ENCODE results near the gene VIT. TPM values are rescaled to one million over a fixed set of nuclear protein-coding genes. Genes with fewer than 3 reads are reported as not detected.

The VIT gene, protein sequence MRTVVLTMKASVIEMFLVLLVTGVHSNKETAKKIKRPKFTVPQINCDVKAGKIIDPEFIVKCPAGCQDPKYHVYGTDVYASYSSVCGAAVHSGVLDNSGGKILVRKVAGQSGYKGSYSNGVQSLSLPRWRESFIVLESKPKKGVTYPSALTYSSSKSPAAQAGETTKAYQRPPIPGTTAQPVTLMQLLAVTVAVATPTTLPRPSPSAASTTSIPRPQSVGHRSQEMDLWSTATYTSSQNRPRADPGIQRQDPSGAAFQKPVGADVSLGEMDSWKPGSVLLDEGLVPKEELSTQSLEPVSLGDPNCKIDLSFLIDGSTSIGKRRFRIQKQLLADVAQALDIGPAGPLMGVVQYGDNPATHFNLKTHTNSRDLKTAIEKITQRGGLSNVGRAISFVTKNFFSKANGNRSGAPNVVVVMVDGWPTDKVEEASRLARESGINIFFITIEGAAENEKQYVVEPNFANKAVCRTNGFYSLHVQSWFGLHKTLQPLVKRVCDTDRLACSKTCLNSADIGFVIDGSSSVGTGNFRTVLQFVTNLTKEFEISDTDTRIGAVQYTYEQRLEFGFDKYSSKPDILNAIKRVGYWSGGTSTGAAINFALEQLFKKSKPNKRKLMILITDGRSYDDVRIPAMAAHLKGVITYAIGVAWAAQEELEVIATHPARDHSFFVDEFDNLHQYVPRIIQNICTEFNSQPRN
- total RNA-seq: 0.32 TPM
- long read RNA-seq: 0 reads

DNA sequence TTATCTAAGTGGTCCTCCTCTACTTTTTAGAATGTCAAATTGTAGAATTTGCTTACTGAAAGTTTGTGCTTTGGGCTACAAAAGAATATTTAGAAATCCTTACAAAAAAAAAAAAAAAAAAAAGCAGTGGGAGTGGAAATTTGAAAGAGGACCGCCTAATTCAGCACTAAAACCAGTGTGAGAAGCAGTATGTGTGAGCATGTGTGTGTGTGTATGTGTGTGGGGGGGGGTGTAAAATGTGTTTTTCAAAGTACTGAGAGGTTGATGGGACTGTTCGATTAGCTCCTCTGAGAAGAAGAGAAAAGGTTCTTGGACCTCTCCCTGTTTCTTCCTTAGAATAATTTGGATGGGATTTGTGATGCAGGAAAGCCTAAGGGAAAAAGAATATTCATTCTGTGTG lies at the start of gene VIT:
TSS of gene VIT (plus strand) at position 175 of the 400 bp plus-strand sequence. CDS start 19,664 bp downstream, outside the sequence.
- ATAC-seq (no peak), DNase-seq (no peak)
- Histone ChIP-seq H3K4me1 (no peaks in the 10 kb centered on the region), H3K36me3 (no peaks in the 10 kb centered on the region), H3K9me3 (no peaks in the 10 kb centered on the region), H3K27me3 (no peaks in the 10 kb centered on the region), H3K4me3 (no peak within 1 kb of the TSS), H3K27ac (no peak within 1 kb of the TSS)
- intact Hi-C loops (cut with DNase I): no loop called here
- TF ChIP-seq, protein P1, sequence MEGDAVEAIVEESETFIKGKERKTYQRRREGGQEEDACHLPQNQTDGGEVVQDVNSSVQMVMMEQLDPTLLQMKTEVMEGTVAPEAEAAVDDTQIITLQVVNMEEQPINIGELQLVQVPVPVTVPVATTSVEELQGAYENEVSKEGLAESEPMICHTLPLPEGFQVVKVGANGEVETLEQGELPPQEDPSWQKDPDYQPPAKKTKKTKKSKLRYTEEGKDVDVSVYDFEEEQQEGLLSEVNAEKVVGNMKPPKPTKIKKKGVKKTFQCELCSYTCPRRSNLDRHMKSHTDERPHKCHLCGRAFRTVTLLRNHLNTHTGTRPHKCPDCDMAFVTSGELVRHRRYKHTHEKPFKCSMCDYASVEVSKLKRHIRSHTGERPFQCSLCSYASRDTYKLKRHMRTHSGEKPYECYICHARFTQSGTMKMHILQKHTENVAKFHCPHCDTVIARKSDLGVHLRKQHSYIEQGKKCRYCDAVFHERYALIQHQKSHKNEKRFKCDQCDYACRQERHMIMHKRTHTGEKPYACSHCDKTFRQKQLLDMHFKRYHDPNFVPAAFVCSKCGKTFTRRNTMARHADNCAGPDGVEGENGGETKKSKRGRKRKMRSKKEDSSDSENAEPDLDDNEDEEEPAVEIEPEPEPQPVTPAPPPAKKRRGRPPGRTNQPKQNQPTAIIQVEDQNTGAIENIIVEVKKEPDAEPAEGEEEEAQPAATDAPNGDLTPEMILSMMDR (IDR thresholded peaks at IDR 0.05): no peak

DNA sequence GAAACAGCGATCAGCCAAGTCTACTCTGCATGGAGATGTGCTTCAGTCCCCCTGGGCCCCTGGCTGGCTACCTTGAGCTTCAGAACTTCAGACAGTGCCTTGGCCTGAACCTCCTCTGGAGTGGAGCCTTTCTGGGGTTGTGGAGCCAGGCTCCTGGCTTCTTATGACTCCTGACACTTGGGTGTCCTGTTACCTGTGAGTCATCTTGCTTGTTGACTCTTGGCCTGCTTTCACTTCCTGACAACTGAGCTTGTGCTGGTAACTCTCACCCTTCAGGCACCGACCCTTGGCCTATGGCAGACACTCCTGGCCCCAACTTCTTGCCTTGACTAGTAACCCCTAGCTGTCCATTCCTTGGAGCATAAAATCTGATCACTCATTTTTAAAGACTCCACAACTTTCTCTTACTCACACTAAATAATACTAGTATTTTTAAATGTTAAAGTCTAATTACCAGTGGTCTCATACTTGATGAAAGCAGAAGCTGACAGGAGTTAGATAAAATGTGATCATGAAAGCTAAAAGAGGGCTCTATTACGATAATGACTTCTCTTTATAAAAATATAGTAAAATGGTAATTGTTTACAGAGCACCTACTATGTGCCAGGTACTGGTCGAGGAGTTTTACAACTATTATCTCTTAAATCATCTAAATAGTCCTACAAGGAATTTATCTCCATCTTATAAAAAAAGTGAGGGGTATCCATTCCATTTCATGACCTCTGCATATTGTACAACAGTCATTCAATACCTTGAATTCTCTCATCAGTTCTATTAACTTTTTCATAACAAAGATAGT lies 46.3 kb upstream of the VIT start:
- H3K27ac ChIP-seq: no peak overlapping the region
- intact Hi-C loops (cut with DNase I): loop anchor here (10.0 kb wide), 1 partner anchor 305 kb away; no protein-coding TSS in a partner anchor
- TF ChIP-seq, protein P1 (IDR thresholded peaks at IDR 0.05): no peak
- DNase-seq (no peak), ATAC-seq (peak; percentile 60)
- no peak overlapping the region for H3K4me3 ChIP-seq
- no peaks in the 10 kb centered on the region for H3K27me3 ChIP-seq
- no peaks in the 10 kb centered on the region for H3K9me3 ChIP-seq
- H3K4me1 ChIP-seq: no peaks in the 10 kb centered on the region
- no peaks in the 10 kb centered on the region for H3K36me3 ChIP-seq

DNA sequence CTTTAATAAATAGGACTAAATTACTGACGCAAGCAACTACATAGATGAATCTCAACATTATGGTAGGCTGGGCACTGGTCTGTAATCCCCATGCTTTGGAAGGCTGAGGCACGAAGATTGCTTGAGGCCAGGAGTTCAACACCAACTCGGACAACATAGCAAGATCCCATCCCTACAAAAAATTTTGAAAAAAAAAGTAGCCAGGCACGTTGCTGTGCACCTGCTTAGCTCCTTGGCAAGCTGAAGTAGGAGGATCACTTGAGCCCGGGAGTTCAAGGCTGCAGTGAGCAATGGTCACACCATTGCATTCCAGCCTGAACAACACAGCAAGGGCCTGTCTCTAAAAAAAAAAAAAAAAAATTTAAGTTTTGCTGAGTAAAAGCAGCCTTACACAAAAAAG lies 43.4 kb upstream of the VIT start:
- Histone ChIP-seq H3K27me3 (no peaks in the 10 kb centered on the region), H3K36me3 (no peaks in the 10 kb centered on the region), H3K27ac (no peak overlapping the region), H3K9me3 (no peaks in the 10 kb centered on the region), H3K4me1 (no peaks in the 10 kb centered on the region), H3K4me3 (no peak overlapping the region)
- TF ChIP-seq, protein P1 (IDR thresholded peaks at IDR 0.05): no peak
- ATAC-seq: no peak
- intact Hi-C loops (cut with DNase I): loop anchor here (10.0 kb wide), 1 partner anchor 308 kb away; no protein-coding TSS in a partner anchor
- DNase-seq: no peak

DNA sequence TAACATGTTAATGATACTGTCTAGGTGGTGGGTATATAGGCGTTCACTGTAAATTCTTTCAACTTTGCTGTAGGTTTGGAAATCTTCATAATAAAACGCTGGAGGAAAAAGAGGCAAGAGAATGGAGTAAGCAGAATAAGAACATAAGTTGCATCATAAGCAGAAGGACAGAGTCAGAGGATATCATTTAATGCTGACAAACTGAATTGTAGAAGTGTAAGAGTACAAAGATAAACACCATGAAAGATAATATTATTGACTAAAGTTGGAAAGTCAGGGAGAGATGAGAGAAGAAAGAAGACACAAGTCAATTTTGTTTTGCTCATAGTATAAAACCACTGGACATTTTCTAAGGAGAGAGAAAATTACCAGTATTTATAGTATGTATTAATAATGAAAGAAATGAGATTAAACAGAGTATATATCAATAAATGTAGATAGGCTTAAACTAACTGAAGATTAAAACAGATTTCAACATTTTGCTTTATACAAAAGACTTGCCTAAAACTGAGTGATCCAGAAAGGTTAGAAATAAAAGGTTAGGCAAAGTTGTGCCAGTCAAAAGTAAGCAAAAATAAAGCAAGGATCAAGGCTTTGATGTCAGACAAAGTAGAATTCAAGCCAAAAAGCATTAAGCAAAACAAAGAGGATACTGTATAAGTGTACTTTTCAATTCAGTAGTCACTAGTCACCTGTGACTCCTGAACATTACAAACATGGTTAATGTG lies 42.4 kb upstream of the VIT start:
- H3K27ac ChIP-seq: no peak overlapping the region
- no peaks in the 10 kb centered on the region for H3K27me3 ChIP-seq
- ATAC-seq (no peak), DNase-seq (no peak)
- H3K4me3 ChIP-seq: no peak overlapping the region
- H3K4me1 ChIP-seq: no peaks in the 10 kb centered on the region
- TF ChIP-seq, protein P1 (IDR thresholded peaks at IDR 0.05): no peak
- no peaks in the 10 kb centered on the region for H3K36me3 ChIP-seq
- intact Hi-C loops (cut with DNase I): loop anchor here (10.0 kb wide), 1 partner anchor 309 kb away; no protein-coding TSS in a partner anchor
- H3K9me3 ChIP-seq: no peaks in the 10 kb centered on the region

DNA sequence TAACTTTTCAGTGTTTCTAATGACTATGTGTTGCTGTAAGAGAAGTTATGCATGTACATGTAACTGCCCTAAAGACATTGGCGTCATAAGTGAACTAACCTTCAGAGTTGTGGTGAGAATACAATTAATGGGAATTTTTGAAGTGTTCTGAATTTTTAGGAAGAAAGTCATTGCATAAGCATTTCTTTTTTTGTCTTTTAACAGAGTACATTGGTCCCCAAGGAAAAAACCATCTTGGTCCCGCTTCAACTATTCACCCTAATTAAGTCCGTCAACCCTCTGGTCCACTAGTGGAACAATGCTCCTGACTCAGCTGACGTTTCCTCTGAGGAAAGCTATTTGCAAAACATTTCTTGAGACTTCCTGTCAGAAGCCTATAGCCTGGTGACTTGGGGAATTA lies 41.1 kb upstream of the VIT start:
- Histone ChIP-seq H3K4me3 (no peak overlapping the region), H3K27ac (no peak overlapping the region), H3K27me3 (no peaks in the 10 kb centered on the region), H3K9me3 (no peaks in the 10 kb centered on the region), H3K4me1 (no peaks in the 10 kb centered on the region), H3K36me3 (no peaks in the 10 kb centered on the region)
- ATAC-seq (no peak), DNase-seq (no peak)
- intact Hi-C loops (cut with DNase I): loop anchor here (10.0 kb wide), 1 partner anchor 311 kb away; no protein-coding TSS in a partner anchor
- TF ChIP-seq, protein P1 (IDR thresholded peaks at IDR 0.05): no peak
